GM20431 (cell line): Measurements from ENCODE around the gene TRHDE.

Experiments
- in situ Hi-C: fragments of 300-500 bp; cut with MseI, MboI; formaldehyde crosslinking; loops from one replicate; pipeline ENCODE4 v1.15.0; 2020; ENCODE audit warnings: low sequenced_read_pairs; ENCODE audit not compliant: unreplicated experiment

The TRHDE gene

GRCh38 chr12:72272731-72273498 lies 745 bp downstream of the TRHDE start:
- in situ Hi-C loops, result no loop called here

- in situ Hi-C loops, result no loop called here
Observed at GRCh38 chr12:72273499-72273837, 1.3 kb downstream of the TRHDE start.

GRCh38 chr12:72273851-72274351 lies 1.7 kb downstream of the TRHDE start:
- in situ Hi-C loops, result no loop called here

- in situ Hi-C loops, result no loop called here
Observed at GRCh38 chr12:72274931-72275330, 2.8 kb downstream of the TRHDE start.

- in situ Hi-C loops, result no loop called here
Observed at GRCh38 chr12:72275526-72275925, 3.4 kb downstream of the TRHDE start.

- in situ Hi-C loops, result no loop called here
Observed at GRCh38 chr12:72276181-72276805, 4.1 kb downstream of the TRHDE start.

- in situ Hi-C loops, result no loop called here
Observed at GRCh38 chr12:72277415-72277814, 5.2 kb downstream of the TRHDE start.

- in situ Hi-C loops, result no loop called here
Observed at GRCh38 chr12:72278894-72279293, 6.7 kb downstream of the TRHDE start.

GRCh38 chr12:72281126-72281525 lies 9.0 kb downstream of the TRHDE start:
- in situ Hi-C loops, result no loop called here

GRCh38 chr12:72282721-72283120 lies 10.6 kb downstream of the TRHDE start:
- in situ Hi-C loops, result no loop called here

GRCh38 chr12:72285861-72286260 lies 13.7 kb downstream of the TRHDE start:
- in situ Hi-C loops, result no loop called here

GRCh38 chr12:72286526-72286925 lies 14.4 kb downstream of the TRHDE start:
- in situ Hi-C loops, result no loop called here

- in situ Hi-C loops, result no loop called here
Observed at GRCh38 chr12:72288436-72288835, 16.3 kb downstream of the TRHDE start.

GRCh38 chr12:72288911-72289310 lies 16.7 kb downstream of the TRHDE start:
- in situ Hi-C loops, result no loop called here

GRCh38 chr12:72289633-72290032 lies 17.5 kb downstream of the TRHDE start:
- in situ Hi-C loops, result no loop called here

- in situ Hi-C loops, result no loop called here
Observed at GRCh38 chr12:72291175-72291574, 19.0 kb downstream of the TRHDE start.

GRCh38 chr12:72293701-72294100 lies 21.5 kb downstream of the TRHDE start:
- in situ Hi-C loops, result no loop called here

GRCh38 chr12:72295101-72295500 lies 22.9 kb downstream of the TRHDE start:
- in situ Hi-C loops, result no loop called here

- in situ Hi-C loops, result no loop called here
Observed at GRCh38 chr12:72295744-72296143, 23.6 kb downstream of the TRHDE start.

GRCh38 chr12:72296389-72296788 lies 24.2 kb downstream of the TRHDE start:
- in situ Hi-C loops, result no loop called here

GRCh38 chr12:72297666-72298065 lies 25.5 kb downstream of the TRHDE start:
- in situ Hi-C loops, result no loop called here

GRCh38 chr12:72300728-72301127 lies 28.6 kb downstream of the TRHDE start:
- in situ Hi-C loops, result no loop called here
